Activated CD4-positive, alpha-beta T cell treated with anti-CD3 and anti-CD28 coated beads for 1 hour (primary cell): Measurements from ENCODE around the gene TMOD4.
A peak's percentile ranks its signal among the peaks of the same experiment; 100 is the strongest.

Source experiments
- DNase-seq: peaks from one replicate; pipeline ENCODE4 v3.0.0-alpha.2; 2020

TMOD4 gene

DNA sequence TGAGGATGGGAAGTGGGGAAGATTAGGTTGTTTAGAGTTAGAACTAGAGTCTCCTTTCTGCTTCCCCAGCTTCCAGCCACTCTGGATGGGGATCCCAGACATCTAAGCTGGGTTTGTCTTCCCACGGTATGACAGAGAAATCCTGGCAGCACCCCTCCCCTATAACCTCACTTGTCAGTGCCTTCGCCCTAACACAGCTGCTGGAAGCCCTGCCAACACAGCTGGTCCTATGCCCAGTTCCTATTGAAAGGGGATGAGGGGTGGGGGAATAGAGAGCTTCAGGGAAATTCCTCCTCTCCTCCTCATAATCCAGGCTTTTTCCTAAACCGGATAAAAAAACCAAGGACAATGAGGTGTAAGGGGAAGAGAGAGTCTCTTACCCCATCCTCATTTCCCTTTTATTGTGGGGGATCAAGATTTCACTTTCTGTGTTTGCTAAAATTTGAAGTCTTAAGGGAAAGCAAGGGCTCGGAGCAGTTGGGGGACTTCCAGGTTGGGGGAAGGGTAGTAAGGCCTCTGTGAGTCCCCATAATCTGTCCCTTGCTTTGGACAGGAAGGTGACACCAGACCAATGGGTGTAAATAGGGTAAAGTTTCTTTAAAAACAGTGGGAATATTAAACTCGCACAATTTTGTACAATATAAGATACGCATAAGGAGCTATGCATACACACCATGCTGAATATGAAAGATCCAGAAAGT lies 590 bp downstream of the TMOD4 start:
- no peak for DNase-seq

DNA sequence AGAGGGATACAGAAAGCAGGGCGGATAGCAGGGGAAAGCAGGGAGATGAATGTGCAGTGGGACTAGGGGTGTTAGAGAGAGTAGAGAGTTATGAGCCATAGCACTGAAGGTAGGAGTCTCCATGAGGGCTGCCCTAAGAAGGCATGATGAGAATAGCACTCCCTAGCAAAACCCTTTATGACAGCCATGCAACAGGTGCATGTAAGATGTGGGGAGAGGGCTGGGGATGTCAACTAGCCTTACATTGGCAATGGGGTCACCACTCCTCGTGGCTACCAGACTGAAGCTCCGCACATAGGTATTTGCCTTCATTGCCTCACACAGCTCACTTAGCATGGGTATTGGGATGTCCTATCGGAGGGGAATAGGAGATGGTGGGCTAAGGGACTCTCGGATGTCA lies 4.6 kb downstream of the TMOD4 start:
- no peak for DNase-seq

DNA sequence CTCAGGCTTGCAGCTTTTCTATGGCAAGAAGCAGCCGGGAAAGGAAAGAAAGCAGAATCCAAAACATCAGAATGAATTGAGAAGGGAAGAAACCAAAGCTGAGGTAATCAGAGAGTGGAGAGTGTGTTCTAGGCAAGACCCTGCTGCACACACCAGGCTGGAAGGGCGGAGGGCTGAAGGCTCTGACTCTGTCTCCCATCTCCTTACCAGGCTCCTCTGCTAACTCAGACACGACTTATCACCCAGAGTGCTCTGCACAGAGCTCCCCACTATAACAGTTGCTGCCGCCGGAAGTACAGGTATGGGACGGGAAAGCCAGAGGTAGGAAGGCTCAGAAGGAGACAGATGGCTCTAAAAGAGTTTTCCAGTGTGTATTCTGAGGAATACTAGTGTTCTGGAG lies 8.7 kb downstream of the TMOD4 start:
- no peak for DNase-seq

DNA sequence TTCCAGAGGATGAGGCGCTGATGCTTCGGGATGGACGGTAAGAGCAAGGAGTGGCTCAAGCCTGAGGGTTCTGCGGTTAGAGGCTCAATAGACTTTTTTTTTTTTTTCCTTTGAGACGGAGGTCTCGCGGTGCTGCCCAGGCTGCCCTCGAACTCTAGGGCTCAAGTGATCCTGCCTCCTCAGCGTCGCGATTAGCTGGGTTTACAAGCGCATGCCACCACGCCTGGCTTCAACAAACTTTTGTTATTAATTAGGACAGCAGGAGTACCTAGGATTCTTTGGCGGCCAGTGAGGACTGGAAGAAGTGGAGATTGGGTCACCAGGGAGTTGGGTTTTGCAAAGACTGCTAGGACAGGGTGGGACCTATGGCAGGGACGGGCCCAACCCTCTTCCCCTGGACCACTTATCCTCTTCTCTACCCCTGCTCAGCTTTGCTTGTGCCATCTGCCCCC lies 9.2 kb downstream of the TMOD4 start:
- no peak for DNase-seq

DNA sequence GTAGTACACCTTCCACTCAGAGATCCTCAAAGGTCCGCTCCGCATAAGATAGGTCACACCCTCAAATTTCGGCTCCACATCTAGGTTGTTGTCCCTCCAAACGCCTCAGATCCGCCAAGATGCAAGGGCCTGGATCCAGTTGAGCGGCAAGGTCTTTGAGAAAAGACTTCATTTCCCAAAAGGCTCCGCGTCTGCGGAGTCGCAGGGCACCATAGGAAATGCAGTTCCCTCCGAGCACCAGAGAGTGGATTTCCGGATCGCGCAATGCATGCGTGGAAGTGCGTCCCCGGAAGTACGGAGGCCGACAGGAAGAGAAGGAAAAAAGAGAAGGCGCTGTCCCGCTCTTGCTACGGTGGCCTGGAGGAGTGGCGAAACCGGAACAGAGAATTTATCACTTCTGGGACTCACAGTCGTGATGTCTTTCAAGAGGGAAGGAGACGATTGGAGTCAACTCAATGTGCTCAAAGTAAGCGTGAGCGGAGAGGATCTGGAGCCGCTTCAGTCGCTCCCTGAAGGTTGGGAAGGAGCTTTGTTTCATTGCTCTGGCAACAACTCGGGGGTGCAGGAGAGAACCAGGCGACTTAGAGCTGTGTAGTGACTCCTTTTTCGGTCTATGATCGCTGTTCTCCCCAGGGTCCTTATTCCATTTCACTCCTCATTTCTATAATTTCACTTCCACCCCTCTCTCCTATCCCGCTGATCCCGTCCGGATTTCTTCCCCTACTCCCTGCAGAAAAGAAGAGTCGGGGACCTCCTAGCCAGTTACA lies 9.9 kb downstream of the TMOD4 start, which contains the start of the genes LYSMD1 and SCNM1:
Gene LYSMD1, minus strand, starts transcription at position 165 of the 767 bp plus-strand sequence. CDS start 644 bp downstream, outside the sequence.
Gene SCNM1, plus strand, starts transcription at position 407 of the 767 bp plus-strand sequence. Its CDS starts 9 bp downstream, at position 416.
- peak; percentile 92 for DNase-seq

DNA sequence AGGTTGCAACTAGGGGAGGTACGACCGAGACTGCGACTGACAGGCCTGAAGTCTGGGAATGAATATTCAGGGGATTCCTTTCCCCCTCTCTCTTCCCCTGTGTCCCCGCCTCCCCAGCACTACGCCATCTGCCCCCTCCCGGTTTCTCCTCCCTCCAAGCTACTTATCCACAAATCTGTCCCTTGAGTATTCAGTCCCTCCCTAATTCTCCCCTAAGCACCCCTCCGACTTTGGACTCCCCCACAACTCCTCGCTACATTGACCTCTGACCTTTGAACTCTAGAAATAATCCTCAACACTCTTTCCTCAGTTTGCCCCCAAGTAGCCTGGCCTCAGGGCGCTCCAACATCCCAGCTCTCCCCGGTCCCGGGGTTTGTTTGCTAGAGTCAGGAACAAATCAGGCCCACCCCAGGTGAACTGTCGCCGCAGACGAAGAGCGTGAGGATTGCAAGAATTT lies 10.5 kb downstream of the TMOD4 start:
- no peak for DNase-seq

DNA sequence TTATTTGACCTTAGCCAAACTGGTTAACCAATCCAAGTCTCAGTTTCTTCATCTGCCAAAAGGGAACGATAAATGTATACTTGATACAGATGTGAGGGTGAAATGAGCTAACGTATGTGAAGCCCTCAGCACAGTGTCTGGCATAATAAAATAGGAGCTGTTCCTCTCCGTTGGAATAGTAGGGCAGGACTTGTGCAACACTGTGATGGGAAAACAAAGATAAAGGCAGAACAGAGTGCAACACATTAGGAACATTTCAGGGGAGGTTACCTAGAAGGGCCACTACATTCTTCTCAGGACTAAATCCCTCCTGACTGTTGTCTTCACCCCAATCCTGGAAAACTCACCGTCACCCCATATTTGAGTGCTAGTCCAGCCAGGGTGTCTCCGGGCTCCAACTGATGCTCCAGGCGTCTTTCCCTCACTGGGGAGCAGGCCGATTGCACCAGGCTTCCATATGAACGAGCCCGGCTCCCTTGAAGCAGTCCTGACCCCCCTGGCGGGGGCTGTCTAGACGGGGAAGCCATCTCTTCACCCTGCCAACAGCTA lies 11.0 kb downstream of the TMOD4 start:
- DNase-seq: no peak

DNA sequence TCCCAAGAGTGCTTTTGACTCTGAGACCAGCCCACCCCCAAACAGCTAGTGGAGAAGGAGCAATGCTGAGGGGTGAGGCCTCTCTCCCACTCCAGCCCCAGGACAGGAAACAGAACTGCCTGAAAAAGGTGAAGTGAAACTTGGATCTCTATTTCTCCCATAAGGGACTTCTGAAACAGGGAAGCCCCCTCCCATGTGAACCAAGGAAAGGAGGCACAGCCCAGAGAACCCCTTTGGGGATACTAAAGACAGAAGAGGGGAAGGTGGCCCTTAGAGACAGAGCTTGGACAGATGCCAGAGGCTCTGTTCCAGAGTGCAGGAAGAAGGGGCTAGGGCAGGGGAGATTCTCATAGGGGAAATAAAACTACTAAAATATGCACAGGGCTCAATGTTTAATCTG lies 16.4 kb downstream of the TMOD4 start:
- no peak for DNase-seq

DNA sequence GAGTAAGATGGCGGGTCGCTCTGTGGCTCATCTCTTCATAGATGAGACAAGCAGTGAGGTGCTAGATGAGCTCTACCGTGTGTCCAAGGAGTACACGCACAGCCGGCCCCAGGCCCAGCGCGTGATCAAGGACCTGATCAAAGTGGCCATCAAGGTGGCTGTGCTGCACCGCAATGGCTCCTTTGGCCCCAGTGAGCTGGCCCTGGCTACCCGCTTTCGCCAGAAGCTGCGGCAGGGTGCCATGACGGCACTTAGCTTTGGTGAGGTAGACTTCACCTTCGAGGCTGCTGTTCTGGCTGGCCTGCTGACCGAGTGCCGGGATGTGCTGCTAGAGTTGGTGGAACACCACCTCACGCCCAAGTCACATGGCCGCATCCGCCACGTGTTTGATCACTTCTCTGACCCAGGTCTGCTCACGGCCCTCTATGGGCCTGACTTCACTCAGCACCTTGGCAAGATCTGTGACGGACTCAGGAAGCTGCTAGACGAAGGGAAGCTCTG lies 17.0 kb downstream of the TMOD4 start:
- DNase-seq: no peak

DNA sequence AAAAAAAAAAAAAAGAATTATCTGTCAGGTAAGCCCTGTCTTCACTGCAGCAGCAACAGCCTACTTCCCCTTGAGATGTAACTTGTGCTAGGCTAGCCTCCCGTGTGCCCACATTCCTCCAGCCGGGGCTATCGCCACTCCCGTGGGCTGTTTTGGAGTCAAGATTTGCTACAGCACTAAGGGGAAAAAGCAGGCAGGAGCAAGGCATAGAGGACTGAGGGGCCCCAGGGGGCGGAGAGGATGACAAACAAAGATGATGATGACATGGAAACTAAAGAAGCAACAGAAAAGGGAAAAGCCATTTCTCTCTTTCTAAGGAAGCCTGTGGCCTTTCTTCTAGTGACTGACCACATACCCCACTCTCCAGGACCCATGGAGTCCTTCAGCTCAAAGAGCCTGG lies 17.5 kb downstream of the TMOD4 start:
- no peak for DNase-seq

DNA sequence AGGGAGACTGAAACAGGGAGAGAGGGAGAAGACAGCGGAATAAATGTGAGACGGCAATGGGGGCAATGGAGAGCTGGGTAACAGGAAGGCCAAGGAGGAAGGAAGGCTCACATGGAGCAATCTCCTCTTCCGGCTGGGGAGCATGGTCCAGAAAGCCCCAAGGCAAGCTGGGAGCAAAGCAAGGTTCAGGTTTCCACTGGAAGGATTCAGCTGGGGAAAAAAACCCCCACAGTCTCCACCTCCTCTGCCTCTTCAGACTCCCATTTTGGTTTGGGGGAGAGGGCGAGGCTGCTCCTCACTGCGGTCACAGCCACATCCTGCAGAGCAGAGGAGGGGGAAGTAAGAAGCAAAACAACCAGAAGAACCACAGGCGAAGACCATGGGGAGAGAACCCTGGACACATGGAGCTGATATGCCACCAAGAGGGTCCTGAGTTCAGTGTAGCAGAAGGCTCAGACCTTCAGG lies 18.7 kb downstream of the TMOD4 start:
- no peak for DNase-seq

DNA sequence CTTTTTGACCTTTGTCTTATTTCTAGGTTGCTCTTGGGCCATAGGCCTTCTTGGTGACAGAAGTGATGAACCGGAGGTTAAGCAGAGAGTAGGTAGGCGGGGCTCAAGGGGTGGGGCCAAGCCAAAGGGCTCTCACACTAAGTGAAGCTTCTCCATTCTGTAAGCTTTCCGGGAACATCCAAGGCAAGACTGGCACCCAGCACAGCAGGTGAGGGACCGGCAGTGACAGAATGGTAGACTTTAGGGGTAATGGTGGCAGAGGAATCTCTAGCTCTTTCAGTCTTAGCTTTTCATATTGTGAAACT lies 19.3 kb downstream of the TMOD4 start, which contains the start of gene TNFAIP8L2:
Gene TNFAIP8L2, plus strand, starts transcription at position 135 of the 305 bp plus-strand sequence. CDS start 2,049 bp downstream, outside the sequence.
- peak; percentile 55 for DNase-seq

DNA sequence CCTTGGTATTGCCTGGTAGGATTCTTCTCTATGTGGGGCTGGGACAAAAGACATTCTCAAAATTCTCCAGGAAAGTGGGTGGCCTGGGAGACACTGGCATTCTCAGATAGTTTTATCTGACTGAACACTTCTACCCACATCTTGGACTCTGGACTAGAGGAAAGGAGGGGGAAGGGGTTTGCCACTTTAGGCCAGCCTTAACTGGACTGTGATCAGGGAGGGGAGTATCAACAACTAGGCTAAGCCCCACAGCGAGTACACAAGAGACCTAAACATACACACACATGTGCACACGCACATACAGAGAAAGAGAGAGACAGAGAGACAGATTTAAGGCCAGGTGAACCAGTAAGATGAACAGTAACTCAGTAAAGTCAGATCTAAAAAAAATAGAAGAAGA lies 28.1 kb downstream of the TMOD4 start:
- no peak for DNase-seq

DNA sequence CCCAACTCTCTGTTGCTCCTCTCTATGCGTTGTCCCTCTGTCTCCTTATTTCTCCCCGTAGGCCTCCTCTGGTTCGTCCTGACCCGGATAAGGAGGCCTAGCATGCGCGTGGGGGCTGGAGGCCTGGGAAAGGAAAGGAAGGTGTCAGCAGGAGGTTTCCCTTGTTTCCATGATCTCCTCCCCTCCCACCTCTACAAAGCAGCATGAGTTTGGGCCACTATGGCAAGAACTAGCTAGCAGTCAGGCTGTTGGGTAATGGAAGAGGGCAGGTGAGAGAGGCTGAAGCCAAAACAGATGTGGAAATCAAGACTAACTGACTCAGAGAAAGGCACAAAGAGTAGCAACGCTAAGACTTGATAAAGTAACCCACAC lies 28.7 kb downstream of the TMOD4 start:
- no peak for DNase-seq

DNA sequence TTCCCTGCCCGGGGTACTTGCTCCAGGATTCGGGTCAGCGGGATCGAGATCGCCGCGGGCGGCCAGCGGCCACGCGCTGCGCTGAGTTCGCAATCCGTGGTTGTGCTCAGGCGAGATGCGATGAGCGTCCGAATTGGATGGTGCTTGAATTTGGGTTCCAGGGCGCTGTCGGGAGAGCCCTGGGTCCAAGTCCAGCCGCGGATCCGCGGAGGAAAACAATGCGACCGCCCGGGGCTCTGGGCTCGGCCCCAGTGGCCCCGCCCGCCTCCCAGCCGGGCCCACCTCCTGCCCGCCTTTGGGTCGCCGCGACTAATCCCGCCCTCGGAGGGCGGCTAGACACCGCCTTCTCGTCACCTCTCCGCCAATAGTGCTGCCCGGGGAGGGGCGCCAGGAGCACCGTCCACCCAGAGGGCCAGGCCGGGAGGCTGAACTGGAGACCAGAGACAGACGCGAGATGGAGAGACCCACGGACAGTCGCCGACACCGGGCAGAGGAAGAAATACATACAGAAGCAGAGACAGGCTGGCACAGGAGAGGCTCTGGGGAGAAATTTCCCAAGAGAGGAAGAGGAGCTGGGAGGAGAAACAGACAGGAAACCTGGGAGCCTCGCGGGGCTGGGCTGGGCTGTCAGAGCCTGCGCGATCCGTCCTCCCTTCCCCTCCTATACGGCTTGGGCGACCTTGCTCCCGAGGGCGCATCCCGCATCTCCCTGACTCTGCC lies 29.2 kb downstream of the TMOD4 start, which contains the start of gene SEMA6C:
Gene SEMA6C, minus strand, starts transcription at position 220 of the 720 bp plus-strand sequence. CDS start 4,010 bp downstream, outside the sequence.
- peak; percentile 80 for DNase-seq

DNA sequence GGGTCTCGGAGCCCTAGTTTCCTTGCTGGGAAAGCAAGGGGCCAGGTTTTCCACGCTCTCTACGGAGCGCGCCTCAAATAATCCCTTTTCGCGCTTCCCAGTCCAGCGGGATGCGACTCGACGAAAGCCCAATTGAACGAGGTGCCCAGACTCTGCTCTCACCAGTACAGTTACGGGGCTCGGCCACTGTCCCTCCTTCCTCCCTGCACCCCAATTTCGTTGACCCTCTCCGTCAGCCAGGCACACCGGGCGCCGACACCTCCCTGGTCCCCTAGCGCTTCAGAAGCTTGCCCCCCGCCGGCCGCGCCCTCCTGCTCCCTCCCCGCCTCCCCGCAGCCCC lies 29.7 kb downstream of the TMOD4 start:
- DNase-seq: no peak

DNA sequence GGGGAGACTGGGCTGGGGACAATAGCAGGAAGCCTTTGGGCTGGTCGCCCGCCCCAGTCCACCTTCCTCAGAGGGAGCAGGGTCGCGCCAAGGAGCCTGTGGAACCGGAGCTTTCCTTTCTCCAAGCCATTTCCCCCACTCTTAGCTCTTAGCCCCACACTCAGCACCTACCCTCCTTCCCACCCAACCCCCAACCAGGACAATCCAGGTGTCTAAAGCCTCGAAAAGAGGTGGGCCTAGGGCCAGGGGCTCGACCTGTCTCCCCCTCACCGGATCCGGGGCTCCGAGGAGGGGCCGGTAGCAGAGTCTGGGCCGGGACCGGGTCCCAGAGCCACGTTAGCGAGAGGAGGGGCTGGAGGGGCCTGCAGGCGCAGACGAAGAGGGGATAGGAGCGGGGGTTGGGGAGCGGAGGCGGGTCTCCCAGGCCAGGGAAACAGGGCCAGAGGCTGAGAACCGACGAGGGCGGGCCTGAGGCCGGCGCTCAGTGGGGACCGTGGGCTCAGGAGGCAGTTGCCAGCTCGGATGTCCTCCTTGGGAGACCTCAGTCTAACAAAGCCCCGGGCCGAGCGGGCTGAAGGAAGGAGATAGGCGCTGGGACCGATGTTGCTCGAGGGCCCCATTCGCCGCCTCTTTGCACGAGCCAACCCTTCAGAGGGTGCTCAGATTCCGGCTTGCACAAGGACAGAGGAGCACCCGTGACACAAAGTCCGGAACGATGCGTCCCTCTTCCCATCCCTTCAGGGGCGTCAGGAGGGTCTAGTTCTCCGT lies 30.3 kb downstream of the TMOD4 start:
- DNase-seq: no peak

DNA sequence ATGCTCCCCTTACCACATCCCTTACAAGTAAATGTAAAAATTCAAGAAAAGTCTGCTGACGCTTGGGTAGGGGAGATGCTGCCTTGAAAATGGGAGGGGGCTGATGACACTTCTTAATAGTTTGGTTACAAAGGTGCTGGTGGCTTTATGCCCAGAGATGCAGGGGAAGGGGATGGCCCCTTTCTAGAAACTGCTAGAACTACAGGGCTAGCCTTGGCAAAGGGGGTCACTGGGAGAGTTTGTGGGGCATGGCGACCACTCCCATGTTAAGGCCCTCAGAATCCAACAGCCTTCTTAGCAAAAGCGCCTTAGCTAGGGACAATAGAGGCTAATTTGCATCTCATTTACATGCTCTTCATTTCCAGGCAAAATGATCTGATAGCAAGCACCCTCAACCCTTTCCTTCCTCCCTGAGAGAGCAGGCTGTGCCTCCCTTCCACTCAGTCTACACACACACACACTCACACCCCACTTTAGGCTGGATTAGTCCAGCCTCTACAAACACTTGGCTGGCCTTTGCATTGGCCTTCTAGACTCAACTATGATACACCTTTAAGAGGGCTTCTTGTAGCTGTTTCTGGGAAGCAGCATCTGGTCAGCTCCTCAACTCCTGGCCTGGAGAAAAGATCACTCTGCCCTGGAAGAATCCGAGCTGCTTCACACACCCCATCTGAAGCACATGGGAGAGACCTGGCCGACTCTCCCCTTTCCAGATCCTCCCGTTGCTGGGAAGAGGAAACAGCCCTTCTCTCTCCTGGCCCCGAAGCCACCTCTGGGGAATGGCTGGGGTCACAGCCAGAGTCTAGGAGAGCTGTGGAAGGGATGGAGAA lies 31.1 kb downstream of the TMOD4 start:
- DNase-seq: no peak

DNA sequence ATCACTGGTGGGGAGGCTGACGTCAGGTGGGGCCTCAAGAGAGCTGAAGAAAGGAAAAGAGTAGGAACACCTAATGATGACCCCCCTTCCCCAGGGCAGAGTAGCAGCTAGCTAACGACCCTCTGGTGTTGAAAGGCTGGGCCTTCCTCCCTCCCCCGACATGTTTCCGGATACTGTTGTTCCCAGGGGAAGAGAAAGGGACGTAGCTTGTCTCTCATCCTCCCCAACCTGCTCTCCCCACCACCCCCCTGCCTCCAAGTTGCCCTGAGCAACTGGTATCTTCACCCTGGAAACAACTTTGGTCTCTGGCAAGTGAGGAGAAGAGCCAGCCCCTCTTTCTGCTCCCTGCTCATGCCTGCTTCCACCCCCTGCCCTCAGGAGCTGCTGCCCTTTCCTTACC lies 31.8 kb downstream of the TMOD4 start:
- no peak for DNase-seq

DNA sequence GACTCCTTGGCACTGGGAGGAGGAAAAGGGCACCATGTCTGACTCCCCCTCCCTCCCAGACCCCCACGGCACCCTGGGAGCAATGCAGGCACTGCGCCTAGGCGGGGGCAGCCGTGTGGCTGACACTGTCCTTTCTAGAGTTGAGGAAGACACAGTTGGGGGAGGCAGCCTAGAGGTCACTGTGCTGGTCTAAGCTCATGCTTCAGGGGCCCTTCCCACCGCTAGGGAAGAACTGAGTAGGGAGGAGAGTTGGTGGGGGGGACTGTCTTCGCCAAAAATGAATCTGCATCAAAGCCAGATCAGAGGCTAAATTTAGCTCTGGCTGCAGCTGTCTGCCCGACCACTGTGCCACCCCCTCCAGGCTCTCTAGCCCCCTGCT lies 32.7 kb downstream of the TMOD4 start:
- no peak for DNase-seq

DNA sequence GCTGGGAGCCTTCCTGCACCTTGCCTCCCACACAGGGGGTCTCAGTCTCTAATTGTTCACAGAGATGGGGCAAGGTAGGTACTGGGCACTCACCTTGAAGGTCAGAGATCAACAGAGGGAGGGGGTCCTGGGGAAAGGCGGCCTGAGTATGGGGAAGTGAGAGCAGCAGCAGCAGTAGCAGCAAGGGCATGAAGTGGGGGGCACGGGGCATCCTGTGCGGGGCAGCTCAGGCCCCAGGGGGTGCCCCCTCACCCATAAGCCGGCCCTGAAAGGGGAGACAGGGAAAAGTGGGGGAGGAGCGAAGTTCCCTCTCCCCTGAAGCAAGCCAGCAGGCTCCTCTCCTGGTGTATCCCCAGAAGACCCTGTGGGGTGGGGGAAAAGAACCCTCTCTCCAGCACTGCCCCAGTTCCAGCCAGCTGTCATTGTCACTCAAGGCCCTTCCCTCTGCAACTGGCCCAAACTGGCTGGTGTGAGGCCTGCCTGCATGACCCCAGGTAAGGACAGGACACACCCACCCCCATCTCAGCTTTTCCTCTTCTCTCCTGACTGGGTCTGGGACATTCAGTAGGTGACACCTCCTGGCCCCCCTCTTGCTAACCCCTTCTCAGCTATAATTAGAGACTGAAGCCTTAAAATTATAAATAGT lies 33.2 kb downstream of the TMOD4 start:
- no peak for DNase-seq
